ENCODE results near the gene RGS7.

The RGS7 gene

DNA sequence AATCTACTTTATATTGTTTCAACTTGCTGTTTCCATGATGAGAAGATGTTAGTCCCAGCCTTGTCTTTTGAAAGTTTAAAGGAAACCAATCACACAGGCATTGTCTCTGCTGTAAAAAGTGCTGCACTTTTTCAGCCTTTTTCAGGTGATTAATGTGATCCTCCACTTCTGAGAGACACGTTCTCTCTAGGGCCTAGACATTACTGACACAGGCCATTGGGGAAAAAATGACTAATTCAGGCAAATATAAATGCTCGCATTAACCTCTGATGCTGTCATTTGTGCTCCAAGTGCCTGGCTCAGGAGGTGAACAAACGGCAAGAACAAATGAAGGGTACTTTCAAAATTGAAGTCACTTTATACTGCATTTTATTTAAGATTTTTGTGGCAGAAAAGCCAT lies 32.4 kb upstream of the RGS7 start:
- Histone ChIP-seq H3K9me2 (replicated peaks; ENCODE audit: low read depth, low read length) (no peaks in the 10 kb centered on the region), H3K4me3 (ENCODE audit: low read length, poor library complexity, severe bottlenecking) (no peak overlapping the region), H3F3A (ENCODE audit: low read depth) (no peaks in the 10 kb centered on the region), H3K4me2 (ENCODE audit: low read depth, low read length, poor library complexity, severe bottlenecking) (no peak overlapping the region), H4K20me1 (ENCODE audit: insufficient read depth, low read length, poor library complexity, severe bottlenecking) (no peaks in the 10 kb centered on the region), H2AFZ (ENCODE audit: low read length) (no peak overlapping the region), H3K27me3 (ENCODE audit: insufficient read depth, low read length, poor library complexity, severe bottlenecking) (no peaks in the 10 kb centered on the region), H3K9me3 (ENCODE audit: insufficient read depth, low read depth, low read length) (peaks cover 7% of the 10 kb centered on the region; the same call in 1 of the 2 replicates), H3K36me3 (ENCODE audit: insufficient read depth, low read length) (no peaks in the 10 kb centered on the region), H3K4me1 (ENCODE audit: insufficient read depth, low read length, poor library complexity, severe bottlenecking) (no peaks in the 10 kb centered on the region), H3K79me2 (ENCODE audit: insufficient read depth, low read length) (no peaks in the 10 kb centered on the region), H3K9ac (ENCODE audit: low read depth, low read length, poor library complexity, severe bottlenecking) (no peak overlapping the region)
- TF ChIP-seq EZH2phosphoT487 (IDR thresholded peaks at IDR 0.05; ENCODE audit: borderline replicate concordance) (no peak), CTCF (conservative IDR thresholded peaks at IDR 0.05; ENCODE audit: low read length) (no peak)

GRCh38 chr1:241387216-241387615 lies 30.2 kb upstream of the RGS7 start:
- Histone ChIP-seq H3K9ac (ENCODE audit: low read depth, low read length, poor library complexity, severe bottlenecking) (no peak overlapping the region), H2AFZ (ENCODE audit: low read length) (no peak overlapping the region), H3K9me2 (replicated peaks; ENCODE audit: low read depth, low read length) (no peaks in the 10 kb centered on the region), H3K4me1 (ENCODE audit: insufficient read depth, low read length, poor library complexity, severe bottlenecking) (no peaks in the 10 kb centered on the region), H3K27me3 (ENCODE audit: insufficient read depth, low read length, poor library complexity, severe bottlenecking) (no peaks in the 10 kb centered on the region), H4K20me1 (ENCODE audit: insufficient read depth, low read length, poor library complexity, severe bottlenecking) (no peaks in the 10 kb centered on the region), H3K9me3 (ENCODE audit: insufficient read depth, low read depth, low read length) (peaks cover 4% of the 10 kb centered on the region; the same call in 1 of the 2 replicates), H3K4me3 (ENCODE audit: low read length, poor library complexity, severe bottlenecking) (no peak overlapping the region), H3K79me2 (ENCODE audit: insufficient read depth, low read length) (no peaks in the 10 kb centered on the region), H3K4me2 (ENCODE audit: low read depth, low read length, poor library complexity, severe bottlenecking) (no peak overlapping the region), H3K36me3 (ENCODE audit: insufficient read depth, low read length) (no peaks in the 10 kb centered on the region), H3F3A (ENCODE audit: low read depth) (no peaks in the 10 kb centered on the region)
- TF ChIP-seq EZH2phosphoT487 (IDR thresholded peaks at IDR 0.05; ENCODE audit: borderline replicate concordance) = no peak
- no peak for TF ChIP-seq CTCF (conservative IDR thresholded peaks at IDR 0.05; ENCODE audit: low read length)

- Histone ChIP-seq H3K4me2 (ENCODE audit: low read depth, low read length, poor library complexity, severe bottlenecking) (no peak overlapping the region), H3K4me3 (ENCODE audit: low read length, poor library complexity, severe bottlenecking) (no peak overlapping the region), H2AFZ (ENCODE audit: low read length) (no peak overlapping the region), H3K9me2 (replicated peaks; ENCODE audit: low read depth, low read length) (no peaks in the 10 kb centered on the region), H3F3A (ENCODE audit: low read depth) (no peaks in the 10 kb centered on the region), H3K36me3 (ENCODE audit: insufficient read depth, low read length) (no peaks in the 10 kb centered on the region), H3K4me1 (ENCODE audit: insufficient read depth, low read length, poor library complexity, severe bottlenecking) (no peaks in the 10 kb centered on the region), H3K9ac (ENCODE audit: low read depth, low read length, poor library complexity, severe bottlenecking) (no peak overlapping the region), H4K20me1 (ENCODE audit: insufficient read depth, low read length, poor library complexity, severe bottlenecking) (no peaks in the 10 kb centered on the region), H3K27me3 (ENCODE audit: insufficient read depth, low read length, poor library complexity, severe bottlenecking) (no peaks in the 10 kb centered on the region), H3K79me2 (ENCODE audit: insufficient read depth, low read length) (no peaks in the 10 kb centered on the region), H3K9me3 (ENCODE audit: insufficient read depth, low read depth, low read length) (no peaks in the 10 kb centered on the region; the same call in 1 of the 2 replicates)
- TF ChIP-seq EZH2phosphoT487 (IDR thresholded peaks at IDR 0.05; ENCODE audit: borderline replicate concordance) (no peak), CTCF (conservative IDR thresholded peaks at IDR 0.05; ENCODE audit: low read length) (no peak)
These were observed 19.7 kb upstream of the RGS7 start for GRCh38 chr1:241376701-241377100.
